ENCODE data around the gene HLA-A.

- no peak for TF ChIP-seq CTCF (optimal IDR thresholded peaks at IDR 0.05 in 1 of 3, IDR thresholded peaks at IDR 0.05 in 1 of 3, conservative IDR thresholded peaks at IDR 0.05 in 1 of 3; ENCODE audit: extremely low read depth in 1 of 3, insufficient read depth in 2 of 3, low read length in 3 of 3)
- TF ChIP-seq EZH2 (IDR thresholded peaks at IDR 0.05; ENCODE audit: low read length) = no peak
Measured at GRCh38 chr6:29992807-29993206, 50.5 kb downstream of the HLA-A start.

Measured in keratinocyte (primary cell).